ENCODE results near the gene RBBP4. TPM values are rescaled to one million over a fixed set of nuclear protein-coding genes. Genes with fewer than 3 reads are reported as not detected.

RBBP4 gene
- total RNA-seq, 3 donors from 2014 or later = 120 to 156 (median 136) TPM

- TF ChIP-seq CTCF (IDR thresholded peaks at IDR 0.05) = no peak
- H3K36me3 ChIP-seq (ENCODE audit: low read depth) = no peaks in the 10 kb centered on the region
- no peaks in the 10 kb centered on the region for H3K9me3 ChIP-seq
- H3K4me1 ChIP-seq (ENCODE audit: low read depth) = peaks cover 7% of the 10 kb centered on the region
- ATAC-seq (peak; percentile 92), DNase-seq (peak; percentile 97 to 99 (median 98))
- intact Hi-C loops (cut with DNase I, micrococcal nuclease) = loop anchor here in 1 of 2 donors (5.0 kb wide), 1 partner anchor 56 kb away; no protein-coding TSS in a partner anchor
- no peak overlapping the region for H3K4me3 ChIP-seq
Measured at GRCh38 chr1:32716312-32717148, 65.5 kb downstream of the RBBP4 start.

- TF ChIP-seq CTCF (IDR thresholded peaks at IDR 0.05) = no peak
- no peak overlapping the region for H3K4me3 ChIP-seq
- peaks cover 7% of the 10 kb centered on the region for H3K4me1 ChIP-seq (ENCODE audit: low read depth)
- ATAC-seq (no peak), DNase-seq (no peak)
- H3K9me3 ChIP-seq = no peaks in the 10 kb centered on the region
- no peaks in the 10 kb centered on the region for H3K36me3 ChIP-seq (ENCODE audit: low read depth)
- intact Hi-C loops (cut with DNase I, micrococcal nuclease) = loop anchor here in 1 of 2 donors (5.0 kb wide), 1 partner anchor 55 kb away; no protein-coding TSS in a partner anchor
Measured at GRCh38 chr1:32717503-32717902, 66.5 kb downstream of the RBBP4 start.

GRCh38 chr1:32718036-32718435 is 67.0 kb downstream of the RBBP4 start:
- Histone ChIP-seq H3K9me3 (no peaks in the 10 kb centered on the region), H3K4me3 (no peak overlapping the region), H3K4me1 (ENCODE audit: low read depth) (peaks cover 7% of the 10 kb centered on the region), H3K36me3 (ENCODE audit: low read depth) (no peaks in the 10 kb centered on the region)
- intact Hi-C loops (cut with DNase I, micrococcal nuclease) = loop anchor here in 1 of 2 donors (5.0 kb wide), 1 partner anchor 54 kb away; no protein-coding TSS in a partner anchor
- no peak for DNase-seq
- no peak for ATAC-seq
- TF ChIP-seq CTCF (IDR thresholded peaks at IDR 0.05) = no peak

GRCh38 chr1:32718527-32718926 is 67.5 kb downstream of the RBBP4 start:
- ATAC-seq (no peak), DNase-seq (no peak)
- H3K4me1 ChIP-seq (ENCODE audit: low read depth) = peaks cover 7% of the 10 kb centered on the region
- H3K36me3 ChIP-seq (ENCODE audit: low read depth) = no peaks in the 10 kb centered on the region
- H3K9me3 ChIP-seq = no peaks in the 10 kb centered on the region
- intact Hi-C loops (cut with DNase I, micrococcal nuclease) = loop anchor here in 1 of 2 donors (5.0 kb wide), 1 partner anchor 54 kb away; no protein-coding TSS in a partner anchor
- H3K4me3 ChIP-seq = no peak overlapping the region
- TF ChIP-seq CTCF (IDR thresholded peaks at IDR 0.05) = no peak

- intact Hi-C loops (cut with DNase I, micrococcal nuclease) = loop anchor here in 1 of 2 donors (5.0 kb wide), 1 partner anchor 53 kb away; no protein-coding TSS in a partner anchor
- Histone ChIP-seq H3K9me3 (no peaks in the 10 kb centered on the region), H3K36me3 (ENCODE audit: low read depth) (no peaks in the 10 kb centered on the region), H3K4me1 (ENCODE audit: low read depth) (peaks cover 7% of the 10 kb centered on the region), H3K4me3 (no peak overlapping the region)
- ATAC-seq (no peak), DNase-seq (no peak)
- no peak for TF ChIP-seq CTCF (IDR thresholded peaks at IDR 0.05)
Measured at GRCh38 chr1:32719681-32720275, 68.8 kb downstream of the RBBP4 start.
